Measurements from ENCODE around the gene XRCC2.
A peak's percentile ranks its signal among the peaks of the same experiment; 100 is the strongest.

Gene XRCC2

DNA sequence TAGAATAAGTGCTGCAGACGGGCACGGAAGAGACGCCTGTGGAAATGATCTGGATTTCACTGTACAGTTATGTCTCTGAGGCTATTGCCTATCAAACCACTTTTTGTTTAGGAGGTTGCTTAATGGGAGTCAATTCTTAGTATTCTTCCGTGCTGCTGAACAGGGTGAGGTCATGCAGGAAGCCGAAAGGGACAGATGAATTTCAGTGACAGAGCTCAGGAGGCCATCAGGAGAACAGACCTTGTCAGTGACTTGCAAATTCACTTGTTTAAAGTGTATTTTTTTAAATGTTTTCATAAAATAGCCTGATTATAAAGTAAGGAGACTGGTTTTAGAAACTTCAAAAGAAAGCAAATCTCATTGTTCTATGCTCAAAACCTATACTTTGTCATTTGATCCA is 58.9 kb downstream of the XRCC2 start:
- no peak for DNase-seq

DNA sequence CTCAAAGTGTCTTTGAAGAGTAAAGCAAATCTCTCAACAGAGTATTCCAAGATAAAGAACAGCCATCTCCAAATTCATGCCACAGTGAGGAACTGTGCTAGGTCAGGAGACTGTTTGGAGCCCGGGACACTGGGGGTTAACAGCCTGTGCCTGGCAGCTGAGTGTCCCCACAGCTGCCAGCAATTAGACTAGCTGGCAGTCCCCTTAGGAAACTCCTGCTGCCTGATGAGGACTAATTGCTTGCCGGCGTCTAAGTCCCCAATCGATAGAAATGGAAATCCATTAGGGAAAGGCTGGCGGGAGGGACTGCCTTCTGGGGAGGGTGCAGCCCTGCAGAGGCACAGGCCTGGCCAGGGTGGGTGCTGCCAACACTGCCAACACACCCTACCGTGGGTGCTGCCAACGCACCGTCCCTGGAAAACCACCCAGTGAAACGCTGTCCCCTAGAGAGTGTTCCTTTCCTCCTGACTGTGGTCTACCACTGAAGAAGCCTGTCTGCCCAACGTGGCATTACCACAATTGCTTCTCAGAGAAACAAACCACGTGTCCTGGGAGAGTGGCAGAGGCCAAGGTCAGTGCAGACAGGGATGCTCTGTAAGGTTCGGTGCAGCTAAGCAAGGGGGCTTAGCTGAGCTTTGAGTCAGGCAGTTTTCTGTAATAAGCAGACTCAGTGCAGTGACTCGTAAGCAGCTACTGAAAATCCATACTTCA is 60.8 kb downstream of the XRCC2 start:
- DNase-seq, result peak in 53 of 58 donors; percentile 3 to 87 (median 44)

DNA sequence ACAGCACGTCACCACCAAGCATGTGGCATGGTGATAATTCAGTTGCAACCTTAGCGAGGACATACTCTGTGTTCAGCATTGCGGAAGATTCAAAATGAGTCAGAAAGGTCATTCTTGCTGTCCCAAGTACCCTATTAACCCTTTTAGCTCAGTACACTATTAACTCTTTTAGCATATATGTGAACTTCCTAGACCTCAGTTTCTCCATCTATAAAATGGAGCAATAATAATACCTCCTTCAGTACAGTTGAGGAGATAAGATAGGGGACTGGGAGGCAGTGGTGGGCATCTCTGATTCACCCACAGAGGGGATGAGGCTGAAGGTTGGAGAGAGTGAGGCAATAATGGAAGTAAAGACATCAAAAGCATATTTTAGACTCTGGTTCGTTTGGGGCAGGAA is 67.3 kb downstream of the XRCC2 start:
- DNase-seq, result no peak

DNA sequence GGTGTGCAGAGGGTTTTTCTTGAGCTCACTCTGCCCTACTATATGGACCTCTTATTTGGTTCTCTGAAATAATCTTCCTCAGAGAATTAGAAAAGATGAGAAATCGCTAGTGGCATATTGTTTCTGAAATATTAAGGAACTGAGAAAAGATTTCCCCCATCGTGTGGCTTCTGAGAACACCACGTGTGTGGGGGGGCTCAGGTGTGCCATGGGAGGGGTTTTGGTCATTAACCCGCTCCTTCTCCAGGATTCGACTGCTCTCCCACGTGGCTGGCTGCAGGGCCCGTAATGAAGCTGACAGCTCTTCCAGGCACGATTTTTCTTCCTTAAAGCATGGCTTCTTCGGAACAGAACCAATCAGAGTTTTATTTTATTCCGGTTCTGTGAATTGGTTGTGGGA is 67.7 kb downstream of the XRCC2 start:
- DNase-seq, result no peak

DNA sequence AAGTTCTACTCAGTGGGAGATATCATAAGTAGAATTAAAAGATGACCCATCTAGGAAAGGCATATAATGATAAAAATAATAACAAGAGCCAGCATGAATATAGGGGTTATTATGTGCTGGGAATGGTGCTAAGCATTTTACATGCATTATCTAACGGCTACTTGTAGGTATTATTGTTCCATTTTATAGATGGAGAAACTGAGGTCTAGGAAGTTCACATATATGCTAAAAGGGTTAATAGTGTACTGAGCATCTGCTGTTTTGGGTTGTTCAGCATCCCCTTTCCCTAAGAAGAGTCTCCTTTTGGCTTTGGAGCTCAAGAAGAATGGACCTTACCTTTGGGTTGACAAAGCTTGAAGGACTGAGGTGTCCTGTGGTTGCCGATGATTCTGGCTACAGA is 68.9 kb downstream of the XRCC2 start:
- no peak for DNase-seq

DNA sequence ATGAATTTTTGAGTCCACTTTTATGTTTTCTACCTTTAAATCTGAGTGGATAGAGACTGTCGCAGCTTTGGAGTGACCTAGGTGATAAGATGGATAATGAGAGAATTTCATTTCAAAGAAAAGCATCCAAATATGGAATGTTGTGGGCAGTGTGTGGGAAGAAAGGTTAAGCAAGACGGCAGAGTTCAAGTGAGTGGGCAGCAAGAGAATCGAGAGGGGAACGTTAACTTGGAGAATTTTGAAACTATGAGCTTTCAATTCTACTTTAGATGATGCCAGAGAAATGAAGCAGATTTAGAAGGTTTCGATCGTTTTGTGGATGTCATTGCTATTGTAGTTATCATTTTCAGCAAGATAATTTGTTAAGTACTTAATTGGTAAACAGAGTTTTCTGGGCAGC is 73.0 kb downstream of the XRCC2 start:
- no peak for DNase-seq

DNA sequence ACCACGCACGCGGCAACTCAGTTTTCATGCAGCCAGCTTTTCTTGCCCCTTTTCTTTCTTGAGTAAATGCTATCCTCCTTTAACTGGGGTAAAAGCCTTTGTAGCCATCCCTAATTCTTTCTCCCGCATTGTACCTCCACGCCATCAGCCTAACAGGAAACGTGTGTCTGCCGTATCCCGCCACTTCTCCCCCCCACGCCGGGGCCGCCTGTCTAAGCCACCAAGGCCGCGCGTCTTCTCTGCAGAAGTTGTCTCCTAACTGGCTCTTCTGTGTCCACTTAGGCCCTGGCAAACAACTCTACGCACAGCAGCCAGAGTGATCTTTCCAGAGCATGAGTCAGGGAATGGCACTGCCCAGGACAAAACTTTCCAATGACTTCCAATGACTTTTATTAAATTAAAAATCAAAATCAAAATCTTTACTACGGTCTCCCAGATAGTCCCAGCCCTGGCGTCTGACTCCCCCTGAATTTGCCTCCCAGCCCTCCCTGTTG is 74.6 kb downstream of the XRCC2 start:
- no peak for DNase-seq

DNA sequence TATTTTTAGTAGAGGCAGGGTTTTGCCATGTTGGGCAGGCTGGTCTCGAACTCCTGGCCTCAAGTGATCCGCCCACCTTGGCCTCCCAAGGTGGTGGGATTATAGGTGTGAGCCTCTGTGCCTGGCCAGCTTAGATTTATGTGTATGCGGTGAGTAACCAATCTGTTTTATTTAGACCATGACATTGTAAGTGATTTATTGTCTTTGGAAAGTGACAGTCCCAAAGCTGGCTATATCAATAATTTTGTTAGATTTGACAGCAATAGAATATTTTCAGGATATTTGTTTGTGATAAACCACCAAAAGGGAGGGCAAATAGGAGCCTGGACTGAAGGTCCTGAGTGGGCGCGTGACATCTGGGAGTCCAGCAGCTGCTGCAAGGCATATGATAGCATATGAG is 75.7 kb downstream of the XRCC2 start:
- DNase-seq, result no peak

DNA sequence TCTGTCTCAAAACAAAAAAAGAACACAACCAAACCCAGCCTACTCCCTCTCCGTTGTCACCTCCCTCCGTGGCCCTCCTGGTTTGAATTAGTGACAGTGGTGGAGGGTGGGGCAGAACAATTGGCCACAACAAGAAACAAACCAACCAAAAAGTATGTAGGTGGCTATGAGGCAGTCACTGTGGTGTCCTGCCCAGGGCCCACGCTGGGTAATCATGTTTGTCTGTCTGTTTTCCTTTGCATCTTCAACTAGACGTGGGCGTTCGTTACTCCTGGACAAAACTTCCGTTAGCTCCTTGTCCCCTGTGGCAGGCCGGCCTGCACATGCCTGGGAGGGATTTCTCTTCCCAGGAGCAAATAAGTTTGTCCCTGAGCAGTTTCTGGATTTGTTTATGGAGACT is 78.4 kb downstream of the XRCC2 start:
- DNase-seq, result no peak

DNA sequence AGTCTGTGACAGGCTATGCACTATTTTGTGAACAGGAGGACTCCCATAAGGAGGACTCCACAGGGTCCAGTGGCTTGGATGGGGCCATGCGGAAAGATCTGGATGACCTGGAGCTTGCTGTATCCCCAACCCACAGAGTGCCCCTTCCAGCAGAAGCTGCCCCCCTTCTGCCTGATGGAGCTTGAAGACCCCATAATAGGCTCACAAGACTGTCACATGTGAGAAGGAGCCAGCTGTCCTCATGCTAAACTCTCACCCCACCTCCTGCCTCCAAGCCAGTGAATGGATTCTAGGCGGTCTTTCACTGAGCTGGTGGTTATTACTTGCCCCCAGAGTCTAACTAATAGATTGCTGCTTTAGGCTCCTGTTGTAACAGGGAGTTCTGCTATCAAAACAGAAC is 79.1 kb downstream of the XRCC2 start:
- DNase-seq, result no peak

Data from anterior cingulate cortex (tissue), 58 donors.